CD1c-positive myeloid dendritic cell (primary cell): ENCODE data around the gene MSANTD7.
"Not testable (repeated sequence)": the region's sequence is repeated elsewhere in the genome, so short reads cannot be mapped to it uniquely, and the experiment has no call there.

Source experiments
- DNase-seq: peaks from one replicate; pipeline ENCODE4 v3.0.0-alpha.2; 2016; ENCODE audit errors: extremely low spot score

The MSANTD7 gene, protein sequence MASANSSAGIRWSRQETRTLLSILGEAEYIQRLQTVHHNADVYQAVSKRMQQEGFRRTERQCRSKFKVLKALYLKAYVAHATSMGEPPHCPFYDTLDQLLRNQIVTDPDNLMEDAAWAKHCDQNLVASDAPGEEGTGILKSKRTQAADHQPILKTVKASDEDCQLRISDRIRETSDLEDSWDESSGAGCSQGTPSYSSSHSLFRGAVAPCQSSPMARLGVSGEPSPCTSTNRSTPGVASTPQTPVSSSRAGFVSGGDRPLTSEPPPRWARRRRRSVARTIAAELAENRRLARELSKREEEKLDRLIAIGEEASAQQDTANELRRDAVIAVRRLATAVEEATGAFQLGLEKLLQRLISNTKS

DNA sequence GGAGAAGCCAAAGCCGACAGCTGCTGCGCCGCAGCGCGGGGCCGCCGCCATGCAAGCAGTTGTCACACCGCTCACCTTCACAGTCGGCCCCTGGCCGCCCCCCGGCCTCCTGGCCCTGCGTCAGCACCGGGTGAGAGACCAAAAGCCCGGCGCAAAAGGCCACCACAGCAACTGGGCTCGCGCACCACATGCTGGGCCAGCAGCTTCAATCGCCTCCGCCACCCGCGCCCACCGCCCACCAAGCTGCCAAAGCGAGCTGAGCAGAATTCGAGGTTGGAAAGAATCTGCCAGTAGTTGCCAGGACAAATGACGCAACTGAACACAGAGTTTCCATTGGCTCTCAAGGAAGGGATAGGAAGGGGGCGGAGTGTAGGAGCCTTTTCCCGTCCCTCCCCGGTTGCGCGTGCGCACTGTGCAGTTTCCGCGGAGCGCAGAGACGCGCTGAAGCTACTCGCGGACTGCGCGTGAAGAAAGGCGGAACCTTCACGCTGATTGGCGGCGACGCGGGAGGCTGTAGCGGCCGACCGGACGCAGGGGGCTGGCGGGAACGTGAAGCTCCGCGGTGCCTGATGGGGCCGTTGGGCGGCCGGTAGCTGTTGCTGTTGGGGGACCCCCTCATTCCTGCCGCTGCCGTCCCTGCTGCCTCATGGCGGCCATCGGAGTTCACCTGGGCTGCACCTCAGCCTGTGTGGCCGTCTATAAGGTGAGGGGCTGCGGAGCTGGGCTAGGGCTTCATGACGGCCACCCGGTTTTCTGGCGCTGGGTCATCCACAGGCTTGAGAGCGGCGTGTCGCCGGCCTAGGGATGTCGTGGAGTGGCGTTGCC lies at the start of gene MSANTD7, which contains the start of the genes CDNF and HSPA14:
Gene MSANTD7 (plus strand): TSS at position 550 of the 825 bp plus-strand sequence. CDS start 3,979 bp downstream, outside the sequence.
Gene CDNF (minus strand): TSS at position 281 of the 825 bp plus-strand sequence. CDS start 91 bp downstream, at position 190.
Gene HSPA14 (plus strand): TSS at position 550 of the 825 bp plus-strand sequence. CDS start 97 bp downstream, at position 647.
- DNase-seq: peak; percentile 100

DNA sequence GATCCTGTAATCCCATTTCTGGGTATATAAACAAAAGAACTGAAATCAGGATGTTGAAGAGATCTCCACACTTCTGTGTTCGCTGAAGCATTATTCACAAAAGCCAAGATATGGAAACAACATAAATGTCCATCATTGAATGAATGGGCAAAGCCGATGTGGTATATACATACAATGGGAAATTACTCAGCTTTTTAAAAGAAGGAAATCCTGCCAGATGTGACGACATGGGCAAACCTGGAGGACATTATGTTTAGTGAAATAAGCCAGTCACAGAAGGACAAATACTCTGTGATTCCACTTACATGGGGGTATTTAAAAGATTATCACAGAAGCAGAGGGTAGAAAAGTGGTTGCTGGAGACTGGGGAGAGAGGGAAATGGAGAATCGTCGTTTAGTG lies 39.5 kb upstream of the MSANTD7 start:
- peak; percentile 27 for DNase-seq

DNA sequence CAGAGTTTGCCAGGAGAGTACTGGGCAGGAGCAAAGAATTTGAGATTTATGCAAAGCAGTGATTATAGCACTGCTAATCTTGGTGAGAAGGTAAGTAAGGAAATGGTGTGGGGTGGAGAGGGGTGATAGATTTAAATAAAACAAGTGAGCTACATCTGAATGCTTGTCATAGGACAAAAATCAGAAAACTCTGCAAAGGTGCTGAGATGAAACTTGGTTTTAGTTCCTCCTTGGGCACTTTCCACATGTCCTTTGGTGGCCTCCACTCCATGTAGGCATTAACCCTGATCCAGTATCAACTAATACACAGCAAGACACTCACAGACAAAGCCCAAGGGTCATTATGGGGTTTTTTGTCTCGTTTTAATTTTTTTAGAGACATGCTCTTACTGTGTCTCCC lies 37.7 kb upstream of the MSANTD7 start:
- no peak for DNase-seq

DNA sequence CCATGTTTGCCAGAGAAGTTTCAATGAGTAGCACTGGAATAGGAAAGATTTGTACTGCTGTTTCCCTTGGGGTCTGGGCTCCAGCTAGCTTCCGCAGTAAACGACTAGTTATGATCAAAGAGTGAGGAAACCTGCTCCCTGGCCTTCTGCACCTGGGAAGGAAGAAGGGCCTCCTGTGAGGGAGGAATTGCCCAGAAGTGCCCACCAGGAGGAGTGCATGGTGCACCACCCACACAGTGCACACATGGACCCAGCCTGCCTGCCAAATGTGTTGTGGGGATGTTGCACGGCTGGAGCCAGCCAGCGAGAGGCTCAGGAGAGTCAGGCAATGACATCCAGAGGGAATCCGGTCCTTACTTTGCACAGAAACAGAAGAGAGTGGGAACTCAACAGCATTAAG lies 36.4 kb upstream of the MSANTD7 start:
- no peak for DNase-seq

DNA sequence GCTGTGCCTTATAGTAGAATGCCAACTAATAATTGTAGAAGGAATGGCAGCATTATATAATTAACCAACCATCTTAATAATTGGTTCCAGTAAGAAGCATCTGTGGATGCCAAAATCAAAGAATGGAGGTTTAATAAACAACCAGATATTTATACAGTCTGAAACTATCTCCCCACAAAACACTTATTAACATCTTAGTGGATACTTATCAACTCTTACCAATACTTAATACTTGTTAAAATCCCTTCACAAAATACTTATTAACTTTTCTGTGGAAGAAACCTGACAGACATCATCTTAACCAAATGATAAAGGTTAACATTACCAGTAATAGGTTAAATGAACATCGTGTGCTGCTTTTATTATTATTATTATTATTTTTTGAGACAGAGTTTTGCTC lies 34.3 kb upstream of the MSANTD7 start:
- DNase-seq: no peak

DNA sequence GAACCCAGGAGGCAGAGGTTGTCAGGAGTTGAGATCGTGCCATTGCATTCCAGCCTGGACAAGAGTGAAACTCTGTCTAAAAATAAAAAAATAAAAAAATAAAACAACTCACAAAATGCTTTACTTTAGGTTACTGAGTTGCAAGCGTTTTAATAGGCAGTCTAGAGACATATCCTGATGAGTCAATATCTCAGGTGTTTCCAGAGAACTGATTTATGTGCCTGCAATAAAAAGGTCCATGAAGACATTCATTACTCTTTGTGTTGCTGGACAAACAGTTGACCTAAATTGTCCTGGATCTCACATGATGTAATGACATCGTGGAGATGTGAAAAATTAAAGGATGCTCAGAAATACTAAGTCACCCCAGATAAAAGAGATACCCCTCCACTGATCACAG lies 31.8 kb upstream of the MSANTD7 start:
- DNase-seq: no peak

DNA sequence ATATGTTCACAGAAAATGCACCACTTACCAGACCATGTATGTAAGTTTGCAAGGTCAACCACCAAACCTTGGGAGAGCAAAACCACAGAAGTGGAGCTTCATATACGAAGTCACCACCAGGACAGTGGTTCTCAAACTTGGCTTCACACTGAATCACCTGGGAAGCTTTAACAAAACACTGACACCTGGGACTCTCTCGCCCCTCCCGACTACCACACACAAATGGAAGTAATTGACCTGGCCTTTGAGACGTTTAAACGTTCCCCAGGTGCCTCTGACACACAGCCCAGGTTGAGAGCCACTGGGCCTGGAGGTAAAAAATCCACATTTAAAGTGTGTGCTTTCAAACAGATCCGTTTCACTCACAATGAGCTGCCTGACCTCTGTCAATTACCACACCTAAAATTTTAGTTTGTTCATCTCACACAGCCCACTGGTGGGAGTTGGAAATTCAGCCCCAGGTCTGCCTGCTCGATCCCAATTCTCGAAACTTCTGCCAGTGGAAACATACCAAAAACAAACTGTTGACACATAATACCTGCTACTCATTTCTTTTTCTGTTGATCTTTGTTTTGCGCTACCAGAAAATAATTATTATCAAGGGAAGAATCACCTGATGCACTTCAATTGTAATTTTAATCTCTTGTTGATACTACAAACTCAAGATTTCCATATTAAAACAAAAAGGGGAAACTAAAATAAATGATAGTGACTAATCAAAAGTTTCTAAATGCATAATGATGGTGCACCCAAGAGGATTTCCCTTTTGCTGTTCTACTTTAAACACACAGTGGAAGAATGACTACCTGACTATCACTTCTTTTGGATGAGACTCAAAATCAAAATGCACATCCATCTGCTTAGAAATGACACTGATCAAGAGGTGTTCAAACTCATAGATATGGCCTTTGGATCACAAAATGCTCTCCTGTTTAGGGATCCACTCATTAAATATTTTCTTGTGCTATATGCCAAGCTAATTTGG lies 26.8 kb upstream of the MSANTD7 start:
- no peak for DNase-seq

DNA sequence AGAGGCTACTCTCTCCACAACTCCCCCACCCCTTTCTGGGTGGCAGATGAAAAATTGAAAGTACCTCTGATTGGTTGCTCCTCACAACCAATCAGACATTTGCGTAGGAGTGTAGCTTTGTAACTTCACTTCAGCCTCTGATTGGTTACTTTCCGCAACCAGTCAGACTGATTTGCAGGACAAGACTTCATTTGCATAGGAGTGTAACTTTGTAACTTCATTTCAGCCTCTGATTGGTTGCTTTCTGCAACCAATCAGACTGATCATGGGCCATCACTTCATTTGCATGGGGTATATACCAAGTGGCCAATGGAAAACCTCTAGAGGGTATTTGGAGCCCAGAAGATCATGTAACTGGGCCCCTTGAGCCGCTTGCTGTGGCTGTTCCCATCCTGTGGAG lies 25.8 kb upstream of the MSANTD7 start:
- DNase-seq: no peak

DNA sequence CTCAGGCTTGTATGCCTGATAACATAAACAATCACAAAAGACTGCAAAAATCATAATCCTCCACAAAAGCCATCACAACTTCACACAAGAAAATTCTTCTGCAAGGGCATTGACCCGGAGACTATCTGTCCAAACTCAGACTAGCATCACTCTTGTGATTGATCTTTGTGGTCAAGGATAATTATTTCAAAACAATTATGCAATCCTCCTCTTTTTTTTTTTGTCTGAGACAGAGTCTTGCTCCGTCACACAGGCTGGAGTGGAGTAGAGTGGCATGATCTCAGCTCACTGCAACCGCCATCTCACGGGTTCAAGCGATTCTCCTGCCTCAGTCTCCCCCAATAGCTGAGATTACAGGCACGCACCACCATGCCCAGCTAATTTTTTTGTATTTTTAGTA lies 22.4 kb upstream of the MSANTD7 start:
- DNase-seq: no peak

DNA sequence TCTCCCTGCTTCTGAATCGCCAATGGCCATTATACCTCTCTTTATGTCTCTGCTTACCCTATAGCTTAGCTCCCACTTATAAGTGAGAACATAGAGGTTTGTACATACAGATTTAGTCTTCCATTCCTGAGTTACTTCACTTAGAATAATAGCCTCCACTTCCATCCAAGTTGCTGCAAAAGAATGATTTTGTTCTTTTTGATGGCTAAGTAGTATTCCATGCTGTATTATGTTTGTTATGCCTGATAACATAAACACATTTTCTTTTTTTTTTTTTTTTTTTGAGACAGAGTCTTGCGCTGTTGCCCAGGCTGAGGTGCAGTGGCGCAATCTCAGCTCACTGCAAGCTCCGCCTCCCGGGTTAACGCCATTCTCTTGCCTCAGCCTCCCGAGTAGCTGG lies 21.4 kb upstream of the MSANTD7 start:
- not testable (repeated sequence) for DNase-seq

DNA sequence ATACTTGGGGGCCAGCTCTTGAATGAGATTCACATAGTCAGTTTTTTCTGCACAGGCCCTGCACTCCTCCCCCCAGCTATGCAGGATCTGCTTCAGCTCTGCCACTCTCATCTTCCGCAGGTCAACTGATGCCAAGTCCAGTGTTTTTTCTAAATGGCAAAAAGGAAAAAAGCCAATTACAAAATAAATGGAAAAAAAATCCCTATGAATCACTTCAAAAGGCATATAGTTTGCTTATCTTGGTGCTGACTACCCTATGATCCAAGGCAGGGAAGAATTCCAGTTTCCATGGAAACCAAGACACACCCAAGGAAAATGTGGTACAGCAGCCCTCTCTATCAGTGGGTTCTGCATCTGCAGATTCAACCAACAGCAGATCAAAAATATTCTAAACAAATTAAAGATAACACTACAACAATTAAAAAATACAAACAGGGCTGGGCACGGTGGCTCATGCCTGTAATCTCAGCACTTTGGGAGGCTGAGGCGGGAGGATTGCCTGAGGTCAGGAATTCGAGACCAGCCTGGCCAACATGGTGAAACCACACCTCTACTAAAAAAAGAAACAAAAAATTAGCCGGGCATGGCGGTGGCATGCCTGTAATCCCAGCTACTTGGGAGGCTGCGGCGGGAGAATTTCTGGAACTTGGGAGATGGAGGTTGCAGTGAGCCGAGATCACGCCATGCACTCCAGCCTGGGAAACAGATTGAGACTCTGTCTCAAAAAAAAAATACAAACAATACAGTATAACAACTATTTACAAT lies 17.9 kb upstream of the MSANTD7 start:
- DNase-seq: no peak

DNA sequence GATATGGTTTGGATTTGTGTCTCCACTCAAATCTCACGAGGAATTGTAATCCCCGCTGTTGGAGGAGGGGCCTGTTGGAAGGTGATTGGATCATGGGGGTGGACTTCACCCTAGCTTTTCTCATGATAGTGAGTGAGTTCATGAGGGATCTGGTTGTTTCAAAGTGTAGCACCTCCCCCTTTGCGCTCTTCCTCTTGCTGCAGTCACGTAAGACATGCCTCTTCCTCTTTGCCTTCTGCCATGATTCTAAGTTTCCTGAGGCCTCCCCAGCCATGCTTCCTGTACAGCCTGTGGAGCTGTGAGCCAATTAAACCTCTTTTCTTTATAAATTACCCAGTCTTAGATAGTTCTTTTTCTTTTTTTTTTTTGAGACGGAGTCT lies 17.3 kb upstream of the MSANTD7 start:
- peak; percentile 28 for DNase-seq

DNA sequence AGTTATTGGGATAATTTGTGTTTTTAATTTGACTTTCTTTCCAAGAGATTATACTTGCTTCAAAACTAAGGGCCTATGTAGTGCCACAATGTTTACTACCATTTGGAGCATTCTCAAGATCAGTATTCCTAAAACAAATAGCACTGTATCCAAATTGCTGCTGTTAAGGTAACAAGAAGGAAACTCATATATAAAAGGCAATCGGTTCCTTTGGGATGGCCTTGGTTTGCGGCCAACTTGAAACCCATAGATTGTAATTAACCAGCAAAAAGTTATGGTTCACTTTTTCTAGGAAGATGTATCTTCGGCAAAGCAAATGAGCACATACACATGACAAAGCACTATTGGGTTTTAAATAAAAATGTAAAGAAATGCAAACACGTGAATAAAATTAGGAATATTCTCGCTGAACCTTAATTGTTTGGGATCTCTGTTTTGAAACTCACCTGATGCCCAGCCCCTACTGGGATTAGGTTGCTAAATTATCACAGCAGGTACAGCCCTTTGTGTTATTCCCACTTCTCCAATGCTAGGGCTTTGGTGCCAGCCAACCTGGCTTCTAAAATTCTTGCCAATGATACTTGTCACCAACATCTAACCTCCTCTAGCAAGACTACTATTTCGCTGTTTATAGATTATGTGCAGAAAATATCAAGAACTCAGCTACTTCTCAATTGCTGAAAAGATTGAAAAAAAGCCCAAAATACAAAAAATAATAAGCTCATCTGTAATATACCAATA lies 16.3 kb upstream of the MSANTD7 start:
- DNase-seq: no peak

DNA sequence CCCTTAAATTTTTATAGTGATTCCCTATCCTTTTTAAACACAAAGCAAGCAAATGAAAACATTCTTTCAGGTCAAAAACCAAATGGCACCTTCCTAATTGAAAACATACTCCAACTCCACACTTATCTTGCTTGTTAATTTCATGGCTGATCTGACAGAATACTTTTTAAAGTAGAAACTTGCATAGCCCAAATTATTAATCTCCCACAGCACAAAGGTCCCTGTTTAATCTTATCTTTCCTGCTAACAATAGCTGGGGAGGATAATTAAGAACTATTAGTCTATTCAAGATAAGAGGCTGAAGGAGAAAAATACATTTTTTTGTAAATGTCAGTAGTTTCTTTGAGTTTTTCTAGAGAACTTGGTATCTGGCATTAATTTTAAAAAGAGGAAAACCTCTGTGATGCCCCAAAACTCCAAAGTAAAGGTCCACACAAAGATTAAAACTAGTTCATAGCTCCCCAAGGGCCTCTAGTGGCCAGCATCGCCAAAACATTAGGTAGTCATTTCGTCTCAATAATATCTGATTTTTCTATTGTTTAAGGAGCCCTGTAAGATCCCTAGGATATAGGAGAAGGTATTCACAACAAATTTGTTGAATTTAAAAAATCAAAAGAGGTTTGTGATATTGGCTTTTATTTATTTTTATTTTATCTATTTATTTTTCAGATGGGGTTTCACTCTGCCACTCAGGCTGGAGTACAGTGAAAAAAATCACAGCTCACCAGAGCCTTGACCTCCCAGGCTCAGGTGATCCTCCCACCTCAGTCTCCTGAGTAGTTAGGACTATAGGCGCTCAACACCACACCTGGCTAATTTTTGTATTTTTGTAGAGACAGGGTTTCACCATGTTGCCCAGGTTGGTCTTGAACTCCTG lies 15.0 kb upstream of the MSANTD7 start:
- peak; percentile 48 for DNase-seq

DNA sequence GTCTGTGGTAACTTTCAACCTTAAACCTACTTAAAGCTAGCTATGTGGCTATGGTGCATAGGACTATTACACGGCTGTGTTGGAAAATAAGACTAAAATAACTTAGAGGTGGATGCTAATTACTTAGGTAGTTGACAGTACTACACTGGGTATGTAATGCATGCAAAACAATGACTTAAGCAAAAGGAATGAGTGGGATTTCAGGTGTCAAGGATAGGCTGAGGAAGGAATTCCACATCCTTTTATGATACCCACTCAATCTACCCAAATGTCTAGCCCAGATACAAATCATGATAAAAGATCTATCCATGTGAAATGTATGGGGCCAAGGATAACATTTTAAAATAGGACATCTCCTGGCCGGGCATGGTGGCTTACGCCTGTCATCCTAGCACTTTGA lies 14.1 kb upstream of the MSANTD7 start:
- no peak for DNase-seq

DNA sequence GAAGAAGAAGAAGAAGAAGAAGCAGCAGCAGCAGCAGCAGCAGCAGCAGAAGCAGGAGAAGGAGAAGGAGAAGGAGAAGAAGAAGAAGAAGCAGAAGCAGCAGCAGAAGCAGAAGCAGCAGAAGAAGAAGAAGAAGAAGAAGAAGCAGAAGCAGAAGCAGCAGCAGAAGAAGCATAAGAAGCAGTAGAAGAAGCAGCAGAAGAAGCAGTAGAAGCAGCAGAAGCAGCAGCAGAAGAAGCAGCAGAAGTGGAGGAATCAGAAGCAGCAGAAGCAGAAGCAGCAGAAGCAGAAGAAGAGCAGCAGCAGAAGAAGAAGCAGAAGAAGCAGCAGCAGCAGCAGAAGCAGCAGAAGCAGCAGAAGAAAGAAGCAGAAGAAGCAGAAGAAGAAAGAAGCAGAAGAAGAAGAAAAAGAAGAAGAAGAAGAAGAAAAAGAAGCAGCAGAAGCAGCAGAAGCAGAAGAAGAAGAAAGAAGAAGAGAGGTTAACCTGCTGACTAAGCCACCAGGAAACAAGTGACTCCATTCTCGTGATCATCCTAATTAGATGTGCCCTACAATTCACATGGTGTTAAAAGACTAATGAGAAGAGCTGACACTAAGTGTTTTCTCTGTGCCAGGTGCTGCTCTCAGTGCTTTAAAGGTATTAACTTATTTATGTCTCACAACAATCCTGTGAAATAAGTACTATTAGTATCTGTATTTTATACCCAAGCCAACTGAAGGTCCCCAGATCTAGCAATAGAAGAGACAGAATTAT lies 11.9 kb upstream of the MSANTD7 start:
- DNase-seq: peak; percentile 32

DNA sequence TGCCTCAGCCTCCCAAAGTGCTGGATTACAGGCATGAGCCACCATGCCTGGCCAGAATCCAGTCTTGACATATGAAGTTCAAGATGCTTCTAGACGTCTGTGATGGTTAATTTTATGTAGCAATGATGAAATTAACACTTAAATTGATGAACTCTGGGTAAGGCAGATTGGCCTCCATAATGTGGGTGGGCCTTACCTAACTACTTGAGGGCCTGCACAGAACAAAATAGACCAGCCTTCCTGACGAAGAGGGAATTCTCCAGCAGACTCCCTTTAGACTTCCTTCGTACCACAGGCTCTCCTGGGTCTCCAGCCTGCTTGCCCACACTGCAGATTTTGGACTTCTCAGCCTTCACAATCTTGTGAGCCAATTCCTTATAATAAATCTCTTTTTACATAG lies 5.0 kb upstream of the MSANTD7 start:
- DNase-seq: no peak

DNA sequence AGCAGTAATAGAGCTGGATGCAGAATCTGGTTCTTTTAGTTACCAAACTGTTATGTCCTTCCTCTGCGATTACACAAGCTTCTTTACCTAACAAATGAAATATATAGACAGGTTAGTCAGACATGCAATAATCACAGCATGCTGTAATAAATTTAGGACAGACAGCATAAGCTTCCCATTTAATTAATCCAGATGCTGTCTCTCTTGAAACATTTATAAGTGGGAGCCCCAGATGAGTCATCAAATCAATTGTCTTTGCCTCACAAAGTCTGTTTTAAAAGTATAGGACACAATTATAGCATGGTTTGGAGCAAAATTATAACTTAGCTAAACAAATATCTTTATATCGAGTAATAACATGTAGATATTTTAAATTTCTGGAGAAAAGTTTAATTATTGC lies 1.9 kb upstream of the MSANTD7 start:
- DNase-seq: no peak
